ENCODE measurements around the gene HBP1. TPM values are rescaled to one million over a fixed set of nuclear protein-coding genes. Genes with fewer than 3 reads are reported as not detected.

The HBP1 gene
- total and polyA plus RNA-seq, 2 of the 13 experiments (the other 11 are each of a cell fraction or from before 2014, with no cell fraction given): 22.9 to 44.1 TPM

- FAIRE-seq (no peak), ATAC-seq (no peak), DNase-seq (ENCODE audit: low spot score) (no peak)
- Histone ChIP-seq H3K9me3 (ENCODE audit: low read length) (no peaks in the 10 kb centered on the region), H3K9ac (ENCODE audit: insufficient read depth, low read depth, low read length) (no peak overlapping the region), H3K27me3 (ENCODE audit: control insufficient read depth in 1 of 2, insufficient read depth in 2 of 2, low read length in 2 of 2) (no peaks in the 10 kb centered on the region), H3K79me2 (ENCODE audit: insufficient read depth, low read length) (no peaks in the 10 kb centered on the region), H3K4me3 (replicated peaks in 1 of 3; ENCODE audit: insufficient read depth in 1 of 3, low read depth in 2 of 3, low read length in 3 of 3) (no peak overlapping the region), H2AFZ (ENCODE audit: low read length) (no peak overlapping the region), H3K4me1 (ENCODE audit: insufficient read depth, low read length) (no peaks in the 10 kb centered on the region), H3K4me2 (ENCODE audit: low read depth, low read length) (no peak overlapping the region), H3K27ac (ENCODE audit: extremely low read length, insufficient read depth, low read length) (no peak overlapping the region), H3K36me3 (replicated peaks in 1 of 2; ENCODE audit: control insufficient read depth in 1 of 2, insufficient read depth in 2 of 2, low read length in 2 of 2) (peaks cover 8 to 56% of the 10 kb centered on the region in 2 experiments), H4K20me1 (ENCODE audit: insufficient read depth, low read length) (no peaks in the 10 kb centered on the region)
- WGBS (ENCODE audit: low lambda C conversion rate): 90% methylated on average over 3 of the region's 3 CpGs
- CTCF ChIA-PET (ENCODE audit: low intra/inter-chr PET ratio, low total read pairs): no interaction called here
- POLR2A ChIA-PET: no interaction called here
- intact Hi-C loops (cut with micrococcal nuclease; ENCODE audit: unreplicated experiment) (no loop called here), in situ Hi-C loops (cut with HindIII; ENCODE audit: extremely low pct_ligation_motif_present, low pct_unique_long_range_greater_than_20kb) (loop anchor here (25.0 kb wide), 2 partner anchors 506 to 681 kb away; partner anchors contain the start of gene DLD)
- no TSS peak for BruUV-seq (replicated peaks)
- TF ChIP-seq ZNF407 (CRISPR knock-in tag; IDR thresholded peaks at IDR 0.05; ENCODE audit: not compliant biosample characterization) (no peak), ZBTB49 (CRISPR knock-in tag; IDR thresholded peaks at IDR 0.05; ENCODE audit: borderline replicate concordance) (no peak), BHLHE40 (IDR thresholded peaks at IDR 0.05; ENCODE audit: low read length) (no peak), MBD4 (IDR thresholded peaks at IDR 0.05; ENCODE audit: borderline replicate concordance, low read length) (no peak), SNRNP70 (IDR thresholded peaks at IDR 0.05; ENCODE audit: low read depth, low read length) (no peak), ZNF253 (CRISPR knock-in tag; IDR thresholded peaks at IDR 0.05; ENCODE audit: borderline replicate concordance) (no peak), MTF2 (CRISPR knock-in tag; IDR thresholded peaks at IDR 0.05; ENCODE audit: borderline replicate concordance) (no peak), ZNF441 (CRISPR knock-in tag; IDR thresholded peaks at IDR 0.05; ENCODE audit: borderline replicate concordance) (no peak), ZNF460 (CRISPR knock-in tag; IDR thresholded peaks at IDR 0.05; ENCODE audit: borderline replicate concordance) (no peak), REXO4 (CRISPR knock-in tag; IDR thresholded peaks at IDR 0.05; ENCODE audit: borderline replicate concordance) (no peak), ZNF235 (CRISPR knock-in tag; IDR thresholded peaks at IDR 0.05; ENCODE audit: borderline replicate concordance) (no peak), NFKB2 (CRISPR knock-in tag; IDR thresholded peaks at IDR 0.05; ENCODE audit: borderline replicate concordance) (no peak), ZNF430 (CRISPR knock-in tag; IDR thresholded peaks at IDR 0.05) (no peak), MLLT10 (CRISPR knock-in tag; IDR thresholded peaks at IDR 0.05) (no peak), SUZ12 (IDR thresholded peaks at IDR 0.05; ENCODE audit: low read depth, low read length) (no peak), FOSL2 (CRISPR knock-in tag; IDR thresholded peaks at IDR 0.05) (no peak), ZSCAN9 (CRISPR knock-in tag; IDR thresholded peaks at IDR 0.05; ENCODE audit: borderline replicate concordance) (no peak)
Observed at GRCh38 chr7:107206706-107207105, 37.9 kb downstream of the HBP1 start.

Data from HepG2 (cell line).